H9 (cell line): ENCODE results near the gene PRKAG2. TPM values are rescaled to one million over a fixed set of nuclear protein-coding genes. Genes with fewer than 3 reads are reported as not detected.

Experiments used
- DNase-seq: peaks from one replicate; pipeline ENCODE4 v3.0.0-alpha.2; 2017
- H2AFZ ChIP-seq: one replicate; pipeline ENCODE4 v1.6.1; 2013; ENCODE audit warnings: mild to moderate bottlenecking, low read length, control low read depth, moderate library complexity
- H2AK5ac ChIP-seq: 2 replicates; pipeline ENCODE4 v1.6.1; 2013; ENCODE audit warnings: low read length, control low read depth, mixed read lengths; ENCODE audit not compliant: insufficient read length
- H2BK120ac ChIP-seq: one replicate; pipeline ENCODE4 v1.6.1; 2013; ENCODE audit warnings: low read depth, mild to moderate bottlenecking, low read length, control low read depth, inconsistent platforms; ENCODE audit not compliant: poor library complexity, severe bottlenecking
- H2BK12ac ChIP-seq: 2 replicates; pipeline ENCODE4 v1.6.1; 2013; ENCODE audit warnings: low read length, control low read depth, mixed read lengths, low read depth; ENCODE audit not compliant: insufficient read length
- H2BK15ac ChIP-seq: 2 replicates; pipeline ENCODE4 v1.6.1; 2013; ENCODE audit warnings: low read depth, low read length, control low read depth
- H2BK20ac ChIP-seq: one replicate; pipeline ENCODE4 v1.6.1; 2013; ENCODE audit warnings: low read depth, mild to moderate bottlenecking, low read length, control low read depth, inconsistent platforms; ENCODE audit not compliant: poor library complexity, severe bottlenecking
- H2BK5ac ChIP-seq: 2 replicates; pipeline ENCODE4 v1.6.1; 2013; ENCODE audit warnings: low read length, control low read depth, mixed read lengths; ENCODE audit not compliant: insufficient read length
- H3K14ac ChIP-seq: 2 replicates; pipeline ENCODE4 v1.6.1; 2013; ENCODE audit warnings: low read length, control low read depth; ENCODE audit not compliant: insufficient read depth
- H3K18ac ChIP-seq: 2 replicates; pipeline ENCODE4 v1.6.1; 2013; ENCODE audit warnings: low read depth, mild to moderate bottlenecking, mixed read lengths, low read length, control low read depth; ENCODE audit not compliant: insufficient read length
- H3K23ac ChIP-seq: 2 replicates; pipeline ENCODE4 v1.6.1; 2013; ENCODE audit warnings: low read length, control low read depth, mixed read lengths, low read depth; ENCODE audit not compliant: insufficient read length
- H3K23me2 ChIP-seq: 2 replicates; pipeline ENCODE4 v1.6.1; 2013; ENCODE audit warnings: low read depth, mild to moderate bottlenecking, mixed read lengths, low read length, control low read depth; ENCODE audit not compliant: insufficient read length, poor library complexity, severe bottlenecking
- H3K27ac ChIP-seq: 2 replicates; pipeline ENCODE4 v1.5.1; 2013; ENCODE audit warnings: low read length, control low read depth, mixed read lengths, low read depth; ENCODE audit not compliant: insufficient read length
- H3K27me3 ChIP-seq: 2 replicates; pipeline ENCODE4 v1.6.1; 2013; ENCODE audit warnings: low read length, control low read depth, inconsistent platforms; ENCODE audit not compliant: insufficient read depth
- H3K4ac ChIP-seq: 2 replicates; pipeline ENCODE4 v1.6.1; 2013; ENCODE audit warnings: low read depth, mild to moderate bottlenecking, control low read depth, inconsistent platforms, low read length, moderate library complexity
- H3K4me1 ChIP-seq: 2 replicates; pipeline ENCODE4 v1.6.1; 2013; ENCODE audit warnings: low read length, control low read depth, inconsistent platforms; ENCODE audit not compliant: insufficient read depth
- H3K4me2 ChIP-seq: 2 replicates; pipeline ENCODE4 v1.6.1; 2013; ENCODE audit warnings: low read length, control low read depth, mixed read lengths; ENCODE audit not compliant: insufficient read length, insufficient read depth
- H3K56ac ChIP-seq: 2 replicates; pipeline ENCODE4 v1.6.1; 2013; ENCODE audit warnings: low read depth, mild to moderate bottlenecking, mixed read lengths, low read length, control low read depth; ENCODE audit not compliant: insufficient read length
- H3K79me1 ChIP-seq: 2 replicates; pipeline ENCODE4 v1.6.1; 2013; ENCODE audit warnings: low read depth, mild to moderate bottlenecking, moderate library complexity, low read length, control low read depth, inconsistent platforms; ENCODE audit not compliant: insufficient read depth, poor library complexity, severe bottlenecking
- H3K79me2 ChIP-seq: 2 replicates; pipeline ENCODE4 v1.6.1; 2013; ENCODE audit warnings: low read length, control low read depth, inconsistent platforms; ENCODE audit not compliant: insufficient read depth
- H3K9ac ChIP-seq: 2 replicates; pipeline ENCODE4 v1.6.1; 2013; ENCODE audit warnings: low read length, control low read depth, mixed read lengths; ENCODE audit not compliant: insufficient read length; ENCODE audit errors: extremely low read depth
- H3K9me3 ChIP-seq: one replicate; pipeline ENCODE4 v1.6.1; 2013; ENCODE audit warnings: low read depth, low read length, inconsistent platforms; ENCODE audit not compliant: control insufficient read depth
- H3T11ph ChIP-seq: one replicate; pipeline ENCODE4 v1.6.1; 2013; ENCODE audit warnings: mild to moderate bottlenecking, low read length, control low read depth, inconsistent platforms
- H4K20me1 ChIP-seq: one replicate; pipeline ENCODE4 v1.6.1; 2013; ENCODE audit not compliant: control insufficient read depth, insufficient read length, insufficient read depth
- H4K5ac ChIP-seq: 2 replicates; pipeline ENCODE4 v1.6.1; 2013; ENCODE audit warnings: low read depth, mild to moderate bottlenecking, mixed read lengths, low read length, control low read depth; ENCODE audit not compliant: insufficient read length
- H4K8ac ChIP-seq: replicated peaks from 2 replicates; pipeline ENCODE4 v1.6.1; 2013; ENCODE audit warnings: low read length, control low read depth, mixed read lengths, low read depth; ENCODE audit not compliant: insufficient read length
- H4K91ac ChIP-seq: 2 replicates; pipeline ENCODE4 v1.6.1; 2013; ENCODE audit warnings: low read depth, mild to moderate bottlenecking, moderate library complexity, mixed read lengths, low read length, control low read depth; ENCODE audit not compliant: insufficient read length
- H3K27ac Mint-ChIP-seq, 3 experiments: 2 replicates in 2 of 3; 3 replicates in 1 of 3; pipeline ENCODE4 v1.8.0; 2020 to 2021; ENCODE audit warnings: mixed read lengths in 3 of 3, mild to moderate bottlenecking in 1 of 3, moderate library complexity in 1 of 3
- H3K27me3 Mint-ChIP-seq: 2 replicates; pipeline ENCODE4 v1.8.0; 2021; ENCODE audit warnings: low read depth, mild to moderate bottlenecking, moderate library complexity, mixed read lengths
- H3K36me3 Mint-ChIP-seq, 3 experiments: 2 replicates in 2 of 3; 3 replicates in 1 of 3; pipeline ENCODE4 v1.8.0; 2020 to 2021; ENCODE audit warnings: low read depth in 3 of 3, mixed read lengths in 3 of 3; ENCODE audit not compliant: insufficient read depth in 1 of 3
- H3K4me1 Mint-ChIP-seq, 2 experiments: 2 replicates each; pipeline ENCODE4 v1.8.0; 2020; ENCODE audit warnings: mixed read lengths in 2 of 2
- H3K4me3 Mint-ChIP-seq, 2 experiments: 2 replicates in 1 of 2; 3 replicates in 1 of 2; pipeline ENCODE4 v1.8.0; 2020 to 2021; ENCODE audit warnings: mild to moderate bottlenecking in 2 of 2, mixed read lengths in 2 of 2, moderate library complexity in 1 of 2
- H3K9me3 Mint-ChIP-seq, 2 experiments: 2 replicates in 1 of 2; 3 replicates in 1 of 2; pipeline ENCODE4 v1.8.0; 2020; ENCODE audit warnings: mild to moderate bottlenecking in 2 of 2, mixed read lengths in 2 of 2, moderate library complexity in 1 of 2
- WGBS: extraction: QIAGEN DNeasy Blood & Tissue Kit; methylation state at CpG from one replicate; pipeline ENCODE4 v1.1.7; 2013; ENCODE audit warnings: missing lambda C conversion rate, low lambda C conversion rate, mixed read lengths; ENCODE audit not compliant: insufficient read length; ENCODE audit errors: extremely low coverage; 5-methylcytosine and 5-hydroxymethylcytosine counted together
- total RNA-seq: library from RNA; stranded (reverse); gene quantifications from 2 replicates; pipeline ENCODE4 v1.2.1, GENCODE V29; 2021
- TF ChIP-seq, protein P1 (sequence below): fragments of 200-600 bp; sonication (generic); conservative IDR thresholded peaks from 3 replicates; pipeline ENCODE4 v1.8.0; 2021; ENCODE audit warnings: antibody characterized with exemption, mild to moderate bottlenecking

PRKAG2 gene
- total RNA-seq, 1 experiment from 2014 or later: 11.8 TPM

DNA sequence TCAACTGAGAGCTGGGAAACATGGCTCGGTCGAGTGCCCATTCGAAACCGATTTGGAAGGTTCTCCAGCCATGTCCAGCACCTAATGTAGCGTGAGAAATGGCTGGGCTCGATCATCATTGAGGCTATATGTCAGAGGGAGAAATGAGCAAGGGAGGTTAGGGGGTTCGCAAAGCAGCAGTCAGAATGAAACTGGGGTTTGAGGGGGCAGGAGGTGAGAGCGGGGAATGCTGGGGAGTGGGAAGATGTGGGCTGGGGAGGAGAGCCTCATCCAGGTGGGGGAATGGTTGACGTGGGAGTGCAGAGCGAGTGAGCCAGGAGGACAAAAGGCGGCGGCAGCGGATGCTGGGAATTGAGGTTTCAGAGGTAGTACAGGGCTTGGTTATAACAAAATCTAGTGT, 44.5 kb upstream of the PRKAG2 start:
- Mint-ChIP-seq H3K27me3 (peaks cover 3% of the 10 kb centered on the region), H3K27ac (no peak overlapping the region), H3K9me3 (no peaks in the 10 kb centered on the region), H3K36me3 (no peaks in the 10 kb centered on the region), H3K4me1 (0 out of 4 replicates have a peak, but pooled peaks cover 0 to 2% of the 10 kb centered on the region in 2 experiments), H3K4me3 (no peak overlapping the region; a peak in 1 of 5 replicates)
- Histone ChIP-seq H2BK120ac (no peak overlapping the region), H3K4me1 (no peaks in the 10 kb centered on the region), H2BK15ac (no peak overlapping the region), H4K5ac (no peak overlapping the region), H3K79me2 (no peaks in the 10 kb centered on the region), H2BK20ac (no peak overlapping the region), H3K56ac (no peak overlapping the region), H4K8ac (no peak overlapping the region), H3T11ph (no peak overlapping the region), H2BK12ac (no peak overlapping the region), H3K23ac (no peak overlapping the region), H3K14ac (no peak overlapping the region), H2AK5ac (no peak overlapping the region), H3K9me3 (no peaks in the 10 kb centered on the region), H4K91ac (no peak overlapping the region), H2AFZ (no peak overlapping the region), H4K20me1 (no peaks in the 10 kb centered on the region), H3K27me3 (no peaks in the 10 kb centered on the region), H3K4ac (no peak overlapping the region), H3K9ac (no peak overlapping the region), H3K18ac (no peak overlapping the region), H3K27ac (no peak overlapping the region), H3K79me1 (no peaks in the 10 kb centered on the region), H3K4me2 (no peak overlapping the region), H2BK5ac (no peak overlapping the region), H3K23me2 (no peaks in the 10 kb centered on the region)
- DNase-seq: no peak
- WGBS: no CpG with 5 or more reads among the region's 13 CpGs
- TF ChIP-seq, protein P1, sequence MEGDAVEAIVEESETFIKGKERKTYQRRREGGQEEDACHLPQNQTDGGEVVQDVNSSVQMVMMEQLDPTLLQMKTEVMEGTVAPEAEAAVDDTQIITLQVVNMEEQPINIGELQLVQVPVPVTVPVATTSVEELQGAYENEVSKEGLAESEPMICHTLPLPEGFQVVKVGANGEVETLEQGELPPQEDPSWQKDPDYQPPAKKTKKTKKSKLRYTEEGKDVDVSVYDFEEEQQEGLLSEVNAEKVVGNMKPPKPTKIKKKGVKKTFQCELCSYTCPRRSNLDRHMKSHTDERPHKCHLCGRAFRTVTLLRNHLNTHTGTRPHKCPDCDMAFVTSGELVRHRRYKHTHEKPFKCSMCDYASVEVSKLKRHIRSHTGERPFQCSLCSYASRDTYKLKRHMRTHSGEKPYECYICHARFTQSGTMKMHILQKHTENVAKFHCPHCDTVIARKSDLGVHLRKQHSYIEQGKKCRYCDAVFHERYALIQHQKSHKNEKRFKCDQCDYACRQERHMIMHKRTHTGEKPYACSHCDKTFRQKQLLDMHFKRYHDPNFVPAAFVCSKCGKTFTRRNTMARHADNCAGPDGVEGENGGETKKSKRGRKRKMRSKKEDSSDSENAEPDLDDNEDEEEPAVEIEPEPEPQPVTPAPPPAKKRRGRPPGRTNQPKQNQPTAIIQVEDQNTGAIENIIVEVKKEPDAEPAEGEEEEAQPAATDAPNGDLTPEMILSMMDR: no peak
